HL-60 (cell line): ENCODE measurements around the gene PYDC1.

Experiments used
- DNase-seq, 2 experiments: peaks; one replicate each; pipeline ENCODE4 v3.0.0-alpha.2; 2010 to 2020; ENCODE audit warnings: low read depth in 1 of 2, low spot score in 1 of 2
- H3K27ac ChIP-seq: fragments of 250-450 bp; sonication (Bioruptor Pico); replicated peaks from 2 replicates; pipeline ENCODE4 v1.5.1; 2020; ENCODE audit warnings: mild to moderate bottlenecking, moderate library complexity
- H3K27me3 ChIP-seq: fragments of 250-450 bp; sonication (Bioruptor Pico); 2 replicates; pipeline ENCODE4 v1.5.1; 2021; ENCODE audit warnings: mild to moderate bottlenecking, moderate library complexity; ENCODE audit not compliant: insufficient read depth, poor library complexity, severe bottlenecking
- H3K4me3 ChIP-seq: replicated peaks from 2 replicates; pipeline ENCODE4 v1.5.1; 2011; ENCODE audit warnings: mild to moderate bottlenecking, control low read depth, low read length; ENCODE audit not compliant: insufficient read depth
- CTCF ChIP-seq: IDR thresholded peaks from one replicate; pipeline ENCODE4 v1.5.1; 2011; ENCODE audit warnings: low read length, control low read depth, inconsistent platforms; ENCODE audit not compliant: insufficient read depth
- GABPA ChIP-seq: IDR thresholded peaks from 2 replicates; pipeline ENCODE4 v1.6.1; 2012; ENCODE audit warnings: low read depth
- POLR2AphosphoS5 ChIP-seq: IDR thresholded peaks from 2 replicates; pipeline ENCODE4 v1.6.1; 2012; ENCODE audit warnings: low read depth
- REST ChIP-seq: IDR thresholded peaks from 2 replicates; pipeline ENCODE4 v1.6.1; 2012; ENCODE audit warnings: low read depth; ENCODE audit not compliant: insufficient replicate concordance
- SPI1 ChIP-seq: IDR thresholded peaks from 2 replicates; pipeline ENCODE4 v1.6.1; 2012; ENCODE audit warnings: low read depth, mild to moderate bottlenecking, borderline replicate concordance
- long read RNA-seq: library from polyadenylated mRNA; unstranded; transcript quantifications from one replicate; pipeline ENCODE4 v2.0.0, GENCODE V29; 2020

PYDC1 gene
- long read RNA-seq, result 0 reads

- Histone ChIP-seq H3K4me3 (no peak within 1 kb of the TSS), H3K27me3 (peaks cover 29% of the 10 kb centered on the region), H3K27ac (no peak within 1 kb of the TSS)
- TF ChIP-seq POLR2AphosphoS5 (no peak), CTCF (no peak), REST (no peak), SPI1 (no peak), GABPA (no peak)
- no peak for DNase-seq
Observed at GRCh38 chr16:31216422-31217135, at the start of gene PYDC1. TSS of gene PYDC1 (minus strand) at chr16:31217135. CDS start at chr16:31217028, 107 bp downstream.

GRCh38 chr16:31265329-31266245 lies 48.7 kb upstream of the PYDC1 start:
- no peak overlapping the region for H3K4me3 ChIP-seq
- no peaks in the 10 kb centered on the region for H3K27me3 ChIP-seq
- no peak overlapping the region for H3K27ac ChIP-seq
- TF ChIP-seq GABPA (no peak), CTCF (no peak), REST (no peak), SPI1 (no peak), POLR2AphosphoS5 (no peak)
- DNase-seq, result no peak

GRCh38 chr16:31262084-31262483 lies 45.1 kb upstream of the PYDC1 start:
- Histone ChIP-seq H3K27ac (no peak overlapping the region), H3K27me3 (no peaks in the 10 kb centered on the region), H3K4me3 (no peak overlapping the region)
- TF ChIP-seq POLR2AphosphoS5 (no peak), SPI1 (no peak), REST (no peak), GABPA (no peak), CTCF (no peak)
- no peak for DNase-seq
